T47D (cell line): ENCODE results near the gene UPK2.

Source experiments
- DNase-seq, 2 experiments: peaks; one replicate each; pipeline versions ENCODE4 v3.0.0 to v3.0.0-alpha.2; 2011 to 2012; ENCODE audit warnings: low read depth in 1 of 2, low spot score in 1 of 2
- JUND ChIP-seq: IDR thresholded peaks from 2 replicates; pipeline ENCODE4 v1.6.1; 2012; ENCODE audit warnings: low read depth
- in situ Hi-C: cut with HindIII; loops from 2 replicates; pipeline ENCODE4 v1.10.0; 2016; ENCODE audit warnings: low sequenced_read_pairs, low pct_unique_long_range_greater_than_20kb

Gene UPK2

DNA sequence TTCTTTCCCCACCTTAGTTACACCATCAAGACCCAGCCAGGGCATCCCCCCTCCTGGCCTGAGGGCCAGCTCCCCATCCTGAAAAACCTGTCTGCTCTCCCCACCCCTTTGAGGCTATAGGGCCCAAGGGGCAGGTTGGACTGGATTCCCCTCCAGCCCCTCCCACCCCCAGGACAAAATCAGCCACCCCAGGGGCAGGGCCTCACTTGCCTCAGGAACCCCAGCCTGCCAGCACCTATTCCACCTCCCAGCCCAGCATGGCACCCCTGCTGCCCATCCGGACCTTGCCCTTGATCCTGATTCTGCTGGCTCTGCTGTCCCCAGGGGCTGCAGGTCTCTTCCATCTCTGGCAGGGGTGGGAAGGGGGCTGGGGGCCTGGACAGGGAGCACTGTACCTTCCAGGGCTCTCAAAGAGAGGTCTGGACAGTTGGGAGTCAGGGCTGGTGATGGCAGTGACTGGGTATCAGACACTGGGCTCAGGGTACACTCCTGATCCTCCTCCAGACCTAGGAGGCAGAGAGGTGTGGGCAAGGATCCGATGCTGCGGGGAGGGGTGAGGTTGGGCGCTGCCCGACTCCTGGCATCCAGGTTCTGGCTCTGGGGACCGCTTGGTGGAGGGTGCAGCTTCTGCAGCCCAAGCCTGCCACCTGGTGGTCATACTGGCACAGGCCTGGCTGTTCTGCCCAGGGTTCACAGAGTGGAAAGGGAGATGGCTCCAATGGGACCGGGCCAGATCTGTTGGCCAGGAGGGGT is at the start of gene UPK2:
TSS of gene UPK2 (plus strand) at position 205 of the 753 bp plus-strand sequence. CDS start at position 258, 53 bp downstream.
- TF ChIP-seq JUND = no peak
- peak; percentile 91 to 96 for DNase-seq
- in situ Hi-C loops = no loop called here

- DNase-seq = peak; percentile 84 to 93
- in situ Hi-C loops = no loop called here
- no peak for TF ChIP-seq JUND
Measured at GRCh38 chr11:118907051-118908042, 48.8 kb upstream of the UPK2 start.

GRCh38 chr11:118908264-118908663 is 47.8 kb upstream of the UPK2 start:
- DNase-seq = no peak
- in situ Hi-C loops = no loop called here
- no peak for TF ChIP-seq JUND

DNA sequence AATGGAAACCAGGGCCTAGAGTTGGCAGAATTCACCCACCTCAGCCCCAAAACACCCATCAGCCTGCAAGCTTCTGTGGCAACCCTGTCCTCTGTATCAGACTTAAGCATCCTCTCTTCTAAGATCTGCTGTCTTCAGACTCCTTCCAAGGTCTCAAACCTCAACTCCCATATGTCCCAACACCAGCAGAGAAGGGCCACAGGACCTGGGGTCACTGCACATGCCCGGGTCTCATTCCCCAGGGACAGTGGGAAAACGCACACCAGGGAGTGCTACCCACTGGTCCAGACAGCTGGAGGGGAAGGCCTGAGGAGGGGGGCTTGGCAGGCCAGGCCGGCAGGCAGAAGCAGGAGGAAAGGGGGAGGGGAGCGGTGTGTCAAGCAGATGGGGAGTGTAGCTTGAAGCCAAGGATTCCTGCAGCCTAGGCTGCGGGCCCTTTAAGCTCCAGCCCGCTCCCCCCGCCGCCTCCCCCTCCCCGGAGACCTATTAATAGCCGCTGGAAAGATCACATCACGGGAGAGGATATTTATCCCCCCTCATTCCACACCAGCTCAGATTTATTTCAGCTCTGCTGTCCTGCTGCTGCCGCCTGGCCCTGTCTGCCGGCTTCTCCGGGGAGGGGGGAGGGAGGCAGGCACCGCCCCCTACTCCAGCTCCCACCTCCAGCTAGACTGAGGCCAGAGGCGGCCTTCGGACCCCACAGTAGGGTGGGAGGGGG is 47.0 kb upstream of the UPK2 start:
- DNase-seq = peak in 1 of 2 experiments; percentile 92
- in situ Hi-C loops = no loop called here
- no peak for TF ChIP-seq JUND

- in situ Hi-C loops = no loop called here
- no peak for TF ChIP-seq JUND
- peak in 1 of 2 experiments; percentile 44 for DNase-seq
Measured at GRCh38 chr11:118909619-118910308, 46.3 kb upstream of the UPK2 start.

GRCh38 chr11:118910309-118911112 is 45.6 kb upstream of the UPK2 start:
- TF ChIP-seq JUND = no peak
- in situ Hi-C loops = no loop called here
- peak in 1 of 2 experiments; percentile 96 for DNase-seq

DNA sequence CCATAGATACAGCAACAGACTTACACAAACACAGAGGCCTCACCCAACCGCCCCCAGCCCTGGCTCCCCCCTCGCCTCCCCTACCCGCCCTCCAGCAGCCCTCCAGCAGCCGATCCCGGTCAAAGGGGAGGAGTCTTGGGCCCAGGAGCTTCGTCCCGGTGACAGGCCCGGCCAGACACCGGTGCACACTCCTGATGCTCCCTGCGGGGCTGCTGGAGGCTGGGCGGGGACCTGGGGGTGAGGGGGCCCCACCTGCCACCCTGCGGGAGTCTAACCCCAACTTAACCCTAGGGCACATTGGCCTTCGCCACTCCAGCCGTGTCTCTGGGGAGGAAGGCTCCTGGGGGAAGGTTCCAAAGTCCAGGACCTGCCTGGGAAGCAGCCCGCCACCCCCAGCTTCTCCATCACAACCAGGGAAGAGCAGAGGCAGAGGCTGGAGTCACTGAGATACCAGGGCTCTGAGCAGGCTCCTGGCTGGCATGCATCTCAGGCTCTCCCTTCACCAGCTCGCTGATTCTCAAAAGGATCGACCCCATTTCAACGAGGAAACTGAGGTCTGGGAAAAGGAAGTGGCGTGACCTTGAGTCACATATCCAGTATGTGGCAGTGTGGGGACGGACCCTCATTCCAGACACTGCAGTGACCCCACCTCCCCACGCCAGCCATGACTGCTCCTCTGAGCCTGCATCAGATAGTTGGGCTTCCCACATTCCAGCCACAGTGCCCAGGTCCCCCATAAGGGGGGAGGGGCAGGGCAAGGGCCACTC is 44.8 kb upstream of the UPK2 start:
- TF ChIP-seq JUND = no peak
- peak in 1 of 2 experiments; percentile 83 for DNase-seq
- in situ Hi-C loops = no loop called here

DNA sequence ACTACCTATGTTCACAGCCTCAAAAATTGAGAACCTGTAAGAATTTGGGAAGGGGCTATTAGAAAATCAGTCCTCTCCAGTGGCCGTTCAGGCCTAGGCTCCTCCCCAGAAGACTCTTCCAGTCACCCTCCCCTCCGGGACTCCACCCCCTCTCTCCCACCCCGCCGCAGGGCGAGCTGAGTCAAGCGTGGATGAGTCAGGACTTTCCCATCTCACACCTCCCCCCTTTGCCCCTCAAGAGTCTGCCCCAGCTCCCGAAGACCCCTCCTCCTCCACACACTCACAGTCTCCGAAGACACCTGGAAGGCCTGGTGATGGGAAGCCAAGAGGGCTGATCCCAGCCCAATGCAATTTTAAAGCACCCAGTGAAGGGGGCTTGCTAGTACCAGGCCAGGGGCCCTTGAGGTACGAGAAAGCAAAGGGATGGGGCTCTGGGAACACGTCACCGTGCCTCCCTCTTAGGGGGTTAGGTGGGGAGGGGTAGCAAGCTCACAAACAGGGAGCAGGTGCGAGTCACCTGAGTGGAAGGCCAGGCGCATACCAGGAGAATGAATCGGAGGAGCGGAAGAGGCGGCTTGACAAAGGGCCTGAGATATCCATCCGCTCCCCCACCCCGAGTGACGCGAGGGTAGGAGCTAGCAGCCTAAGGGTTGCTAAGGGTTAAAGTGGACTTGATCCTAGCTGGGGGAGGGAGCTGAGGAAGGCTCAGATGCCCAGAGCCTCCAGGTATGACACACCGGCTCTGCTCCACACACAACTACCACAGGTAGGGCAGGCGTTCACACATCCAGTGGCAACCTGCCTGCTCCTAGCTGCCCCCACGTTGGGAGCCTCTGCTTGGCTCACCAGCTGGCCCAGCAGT is 44.0 kb upstream of the UPK2 start:
- in situ Hi-C loops = no loop called here
- DNase-seq = peak in 1 of 2 experiments; percentile 96
- peak; percentile 70 for TF ChIP-seq JUND

DNA sequence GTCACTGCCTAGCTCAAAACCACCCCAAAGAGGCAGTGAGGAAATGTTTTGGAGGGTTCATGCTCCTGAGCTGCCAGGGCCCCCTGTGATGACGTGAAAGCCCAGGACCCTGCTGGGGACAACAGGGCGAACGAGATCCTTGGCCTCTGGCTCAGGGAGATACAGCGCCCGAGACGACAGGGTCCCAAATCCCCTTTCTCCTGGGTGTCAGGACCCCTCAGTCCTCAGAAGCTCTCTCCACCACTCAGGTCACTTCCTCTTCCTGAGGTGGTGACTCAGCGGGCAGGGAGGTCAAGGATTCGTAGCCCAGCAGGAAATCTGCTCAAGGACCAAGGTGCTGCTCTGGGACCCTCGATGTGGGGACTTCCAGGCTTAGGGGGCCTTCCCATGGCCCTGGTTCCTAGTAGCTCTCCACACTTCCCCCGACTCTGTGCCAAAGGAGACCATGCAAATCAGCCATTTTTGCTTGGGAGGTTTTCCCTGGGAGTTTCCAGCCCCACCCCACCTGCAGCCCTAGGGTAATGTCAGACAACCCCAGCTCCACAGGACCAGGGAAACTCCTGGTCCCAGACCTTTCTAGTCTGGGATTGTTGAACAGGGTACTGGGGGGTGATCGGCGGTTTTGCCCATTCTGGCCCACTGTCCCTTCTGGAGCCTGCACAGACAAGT is 43.2 kb upstream of the UPK2 start:
- no peak for TF ChIP-seq JUND
- in situ Hi-C loops = no loop called here
- no peak for DNase-seq
